Transverse colon (tissue), 4 donors: ENCODE data around the gene CAPN5.

Experiments
- CTCF ChIP-seq, 5 experiments: fragments of 200-600 bp in 3 of 5; fragments of 450-650 bp in 2 of 5; sonication (generic) in 3 of 5; IDR thresholded peaks; 1 replicate in 2 of 5; 2 replicates in 3 of 5; pipeline ENCODE4 v1.5.1; 2016 to 2017; ENCODE audit warnings: antibody characterized with exemption in 5 of 5, inconsistent platforms in 3 of 5, mild to moderate bottlenecking in 2 of 5, moderate library complexity in 1 of 5
- EP300 ChIP-seq: sonication (generic); formaldehyde crosslinking; IDR thresholded peaks from one replicate; pipeline ENCODE4 v1.6.1; 2017; ENCODE audit warnings: antibody characterized with exemption, low read depth
- POLR2AphosphoS5 ChIP-seq, 3 donors: sonication (generic); formaldehyde crosslinking; IDR thresholded peaks; one replicate each; pipeline ENCODE4 v1.6.1; 2016; ENCODE audit warnings: antibody characterized with exemption in 3 of 3

GRCh38 chr11:77126861-77127234, 60.1 kb downstream of the CAPN5 start:
- TF ChIP-seq EP300 (no peak), POLR2AphosphoS5 (IDR thresholded peaks at IDR 0.05) (no peak), CTCF (IDR thresholded peaks at IDR 0.05) (no peak)
